Measurements from ENCODE around the gene P2RY13.

GRCh38 chr3:151306168-151306810 is 23.1 kb downstream of the P2RY13 start:
- TF ChIP-seq POLR2A (IDR thresholded peaks at IDR 0.05; ENCODE audit: low read length) (no peak), GATA1 (IDR thresholded peaks at IDR 0.05; ENCODE audit: low read depth, low read length) (no peak)

Measured in erythroblast (primary cell).